HG02938 (cell line): ENCODE results near the gene PDLIM4.

Experiments
- ATAC-seq: cut with Tn5 transposase; IDR thresholded peaks from one replicate; pipeline ENCODE4 v1.9.1; 2021; ENCODE audit warnings: mild to moderate bottlenecking, moderate library complexity; ENCODE audit not compliant: unreplicated experiment

The PDLIM4 gene

GRCh38 chr5:132280371-132281240 is 23.1 kb downstream of the PDLIM4 start:
- no peak for ATAC-seq

- no peak for ATAC-seq
Measured at GRCh38 chr5:132281856-132282614, 24.5 kb downstream of the PDLIM4 start.

GRCh38 chr5:132283423-132284043 is 26.0 kb downstream of the PDLIM4 start:
- ATAC-seq: no peak

- ATAC-seq: no peak
Measured at GRCh38 chr5:132289097-132289496, 31.6 kb downstream of the PDLIM4 start.

GRCh38 chr5:132291026-132291425 is 33.5 kb downstream of the PDLIM4 start:
- ATAC-seq: no peak

- peak; percentile 34 for ATAC-seq
Measured at GRCh38 chr5:132293066-132293991, 35.8 kb downstream of the PDLIM4 start.

- ATAC-seq: peak; percentile 48
Measured at GRCh38 chr5:132293992-132294727, 36.7 kb downstream of the PDLIM4 start, which contains the start of gene SLC22A4. Gene SLC22A4, plus strand, starts transcription at chr5:132294394. Its CDS starts 223 bp downstream, at chr5:132294617.

GRCh38 chr5:132294728-132295504 is 37.4 kb downstream of the PDLIM4 start:
- ATAC-seq: peak; percentile 9

GRCh38 chr5:132295505-132296411 is 38.3 kb downstream of the PDLIM4 start:
- ATAC-seq: no peak

- no peak for ATAC-seq
Measured at GRCh38 chr5:132296412-132297016, 39.0 kb downstream of the PDLIM4 start.

GRCh38 chr5:132297211-132297940 is 39.9 kb downstream of the PDLIM4 start:
- no peak for ATAC-seq

GRCh38 chr5:132298298-132299212 is 41.1 kb downstream of the PDLIM4 start:
- ATAC-seq: no peak

GRCh38 chr5:132299917-132300316 is 42.4 kb downstream of the PDLIM4 start:
- no peak for ATAC-seq

GRCh38 chr5:132300577-132301343 is 43.3 kb downstream of the PDLIM4 start:
- no peak for ATAC-seq
